Measurements from ENCODE around the gene CTSV.

GRCh38 chr9:97076238-97076637 is 37.3 kb upstream of the CTSV start:
- no peak for TF ChIP-seq CTCF (IDR thresholded peaks at IDR 0.05 in 8 of 11, conservative IDR thresholded peaks at IDR 0.05 in 3 of 11)
- TF ChIP-seq POLR2A (IDR thresholded peaks at IDR 0.05), result no peak
- TF ChIP-seq POLR2AphosphoS5 (IDR thresholded peaks at IDR 0.05), result no peak
